GM12878 (cell line): ENCODE data around the gene RAMP2. TPM values are rescaled to one million over a fixed set of nuclear protein-coding genes. Genes with fewer than 3 reads are reported as not detected.

ENCODE experiments used
- MEF2A ChIP-seq: IDR thresholded peaks from 2 replicates; pipeline ENCODE4 v1.6.1; 2011; ENCODE audit warnings: low read depth, mild to moderate bottlenecking, low read length, moderate library complexity; ENCODE audit not compliant: insufficient read depth
- NFYA ChIP-seq: IDR thresholded peaks from 2 replicates; pipeline ENCODE4 v1.6.1; 2011; ENCODE audit warnings: low read depth, mild to moderate bottlenecking, low read length, improper control_type of control experiment, borderline replicate concordance
- REST ChIP-seq: IDR thresholded peaks from 2 replicates; pipeline ENCODE4 v1.6.1; 2012; ENCODE audit warnings: mild to moderate bottlenecking, low read depth, low read length
- ZNF24 ChIP-seq: fragments of 450-650 bp; IDR thresholded peaks from 2 replicates; pipeline ENCODE4 v1.6.1; 2017; ENCODE audit warnings: antibody characterized with exemption, mild to moderate bottlenecking
- ZNF592 ChIP-seq: fragments of 450-650 bp; IDR thresholded peaks from 2 replicates; pipeline ENCODE4 v1.6.1; 2017; ENCODE audit warnings: mild to moderate bottlenecking, moderate library complexity
- polyA plus RNA-seq, 11 experiments: library from polyadenylated mRNA; depleted of rRNA in 4 of 11; unstranded in 6 of 11; stranded (reverse) in 5 of 11; fragments of >200 nt; fragmentation: Nextera tagmentation in 4 of 11; fragmentation: Illumina TruSeq in 1 of 11; extraction: Ambion mirVana in 4 of 11; extraction: Trizol in 1 of 11; gene quantifications; 1 replicate in 1 of 11; 2 replicates in 10 of 11; pipeline versions ENCODE4 v1.2.1 to v1.2.3, GENCODE V29; 2011 to 2016; ENCODE audit warnings: inconsistent platforms in 2 of 11, missing spikeins in 2 of 11, low read depth in 1 of 11
- total RNA-seq, 4 experiments: library from RNA; depleted of rRNA in 3 of 4; stranded (reverse); fragments of >200 nt in 3 of 4; fragmentation: Illumina TruSeq in 1 of 4; extraction: Trizol in 1 of 4; gene quantifications; 2 replicates each; pipeline versions ENCODE4 v1.2.1 to v1.2.3, GENCODE V29; 2013 to 2021

The RAMP2 gene
- total and polyA plus RNA-seq, 10 of the 15 experiments (the other 5 are each of a cell fraction or from before 2014, with no cell fraction given): 0.14 to 0.32 (median 0.21) TPM; not detected in 4

- TF ChIP-seq ZNF592 (no peak), MEF2A (no peak), ZNF24 (no peak), NFYA (no peak), REST (no peak)
These were observed 21.4 kb downstream of the RAMP2 start (continued) for GRCh38 chr17:42782166-42783061.
